Ovary (tissue), 3 donors: ENCODE measurements around the gene ERN1.

Source experiments
- CTCF ChIP-seq, 3 donors: fragments of 450-650 bp in 2 of 3; fragments of 200-600 bp in 1 of 3; IDR thresholded peaks; one replicate each; pipeline versions ENCODE4 v1.5.1 to v1.8.0; 2016 to 2022; ENCODE audit warnings: antibody characterized with exemption in 3 of 3, mild to moderate bottlenecking in 1 of 3
- EP300 ChIP-seq: sonication (generic); formaldehyde crosslinking; IDR thresholded peaks from one replicate; pipeline ENCODE4 v1.6.1; 2017; ENCODE audit warnings: antibody characterized with exemption
- POLR2A ChIP-seq: fragments of 450-650 bp; IDR thresholded peaks from one replicate; pipeline ENCODE4 v1.6.1; 2017; ENCODE audit warnings: antibody characterized with exemption, mild to moderate bottlenecking, moderate library complexity
- donor health status: DM: no; HTN: no; CAD: no.

GRCh38 chr17:64151016-64151368 lies 21.0 kb upstream of the ERN1 start:
- TF ChIP-seq CTCF (IDR thresholded peaks at IDR 0.05) (no peak), EP300 (no peak), POLR2A (no peak)
